OCI-LY3 (cell line): ENCODE measurements around the gene HNRNPA1.

Experiments
- CTCF ChIP-seq: fragments of 200-600, 300-600 bp; sonication (generic); IDR thresholded peaks from 2 replicates; pipeline ENCODE4 v1.5.1; 2014; ENCODE audit warnings: antibody characterized with exemption, low read length, low read depth
- EZH2phosphoT487 ChIP-seq: fragments of 200-600 bp; shearing (Covaris generic); IDR thresholded peaks from 2 replicates; pipeline ENCODE4 v1.6.1; 2018; ENCODE audit warnings: antibody characterized with exemption, mixed run types, low read depth

- TF ChIP-seq CTCF (no peak), EZH2phosphoT487 (no peak)
These were observed 49.9 kb downstream of the HNRNPA1 start for GRCh38 chr12:54330442-54330841.
